A673 (cell line): Measurements from ENCODE around the gene PACSIN2.

Source experiments
- CTCF ChIP-seq: fragments of 300-800, 200-600 bp; sonication (generic); conservative IDR thresholded peaks from 2 replicates; pipeline ENCODE4 v1.5.1; 2017; ENCODE audit warnings: low read depth, mild to moderate bottlenecking, antibody characterized with exemption, low read length, moderate library complexity, mixed read lengths
- EZH2 ChIP-seq: fragments of 200-600 bp; sonication (generic); IDR thresholded peaks from 2 replicates; pipeline ENCODE4 v1.6.1; 2017; ENCODE audit warnings: borderline replicate concordance, low read depth, mild to moderate bottlenecking, mixed read lengths, antibody characterized with exemption, low read length; ENCODE audit not compliant: poor library complexity, severe bottlenecking

- no peak for TF ChIP-seq CTCF
- TF ChIP-seq EZH2: no peak
These were observed 17.3 kb downstream of the PACSIN2 start for GRCh38 chr22:42997582-42998090.
